Middle frontal gyrus (tissue), 1 donor: ENCODE measurements around the gene ZNF552.
"Not testable (repeated sequence)": the region's sequence is repeated elsewhere in the genome, so short reads cannot be mapped to it uniquely, and the experiment has no call there.

ENCODE experiments used
- DNase-seq: peaks from one replicate; pipeline ENCODE4 v3.0.0-alpha.2; 2015; ENCODE audit warnings: low spot score; ENCODE audit errors: extremely low spot score

Gene ZNF552

DNA sequence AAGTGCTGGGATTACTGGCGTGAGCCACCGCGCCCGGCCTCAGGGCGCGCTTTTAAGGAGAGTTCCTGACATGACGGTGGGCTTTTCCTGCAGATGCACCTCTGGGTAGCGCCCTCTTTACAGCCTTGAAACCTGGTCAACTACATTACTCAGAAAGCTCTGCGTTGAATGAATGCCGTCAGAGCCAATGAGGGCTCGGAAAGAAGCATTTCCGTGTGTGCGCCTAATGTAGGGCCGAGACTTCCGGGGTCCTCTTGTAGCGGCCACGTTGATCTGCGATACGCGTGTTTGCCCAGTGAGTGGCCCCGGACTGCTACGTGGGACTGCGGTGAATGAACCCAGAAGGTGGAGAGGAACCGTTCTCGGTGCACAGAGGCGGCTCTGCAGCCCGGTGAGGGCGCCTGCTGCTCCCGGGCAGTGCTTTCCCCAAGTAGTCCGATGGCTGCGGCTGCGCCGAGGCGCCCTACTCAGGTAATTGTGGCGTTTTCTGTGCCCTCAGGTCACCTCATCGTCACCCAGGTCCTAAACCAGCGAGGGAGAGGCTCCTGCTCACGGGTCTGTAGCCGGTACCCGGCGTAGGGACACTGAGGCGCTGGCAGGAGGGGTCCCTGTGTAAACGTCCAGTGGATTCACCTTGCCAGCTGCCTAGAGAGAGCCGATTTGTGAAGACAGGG, 4.9 kb upstream of the ZNF552 start:
- peak; percentile 87 for DNase-seq

DNA sequence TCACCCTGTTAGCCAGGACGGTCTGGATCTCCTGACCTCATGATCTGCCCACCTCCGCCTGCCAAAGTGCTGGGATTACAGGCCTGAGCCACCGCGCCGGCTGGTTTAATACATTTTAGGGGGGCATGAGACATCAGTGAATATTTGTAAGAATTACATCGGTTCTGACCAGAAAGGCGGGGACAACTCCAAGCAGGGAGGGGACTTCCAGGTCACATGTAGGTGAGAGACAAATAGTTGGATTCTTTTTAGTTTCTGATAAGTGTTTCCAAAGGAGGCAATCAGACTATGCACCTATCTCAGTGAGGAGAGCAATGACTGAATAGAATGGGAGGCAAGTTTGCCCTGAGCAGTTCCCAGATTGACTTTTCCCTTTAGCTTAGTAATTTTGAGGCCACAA, 3.7 kb upstream of the ZNF552 start:
- no peak for DNase-seq

DNA sequence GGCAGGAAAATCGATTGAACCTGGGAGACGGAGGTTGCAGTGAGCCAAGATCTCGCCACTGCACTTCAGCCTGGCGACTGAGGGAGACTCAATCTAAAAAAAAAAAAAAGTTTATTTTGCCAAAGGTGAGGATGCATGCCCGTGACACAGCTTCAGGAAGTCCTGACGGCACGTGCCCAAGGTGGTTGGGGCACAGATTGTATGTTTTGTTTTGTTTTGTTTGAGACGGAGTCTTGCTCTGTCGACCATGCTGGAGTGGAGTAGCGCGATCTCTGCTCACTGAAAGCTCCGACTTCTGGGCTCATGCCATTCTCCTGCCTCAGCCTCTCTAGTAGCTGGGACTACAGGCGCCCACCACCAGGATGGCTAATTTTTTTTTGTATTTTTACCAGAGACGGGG, 3.3 kb upstream of the ZNF552 start:
- DNase-seq = no peak

DNA sequence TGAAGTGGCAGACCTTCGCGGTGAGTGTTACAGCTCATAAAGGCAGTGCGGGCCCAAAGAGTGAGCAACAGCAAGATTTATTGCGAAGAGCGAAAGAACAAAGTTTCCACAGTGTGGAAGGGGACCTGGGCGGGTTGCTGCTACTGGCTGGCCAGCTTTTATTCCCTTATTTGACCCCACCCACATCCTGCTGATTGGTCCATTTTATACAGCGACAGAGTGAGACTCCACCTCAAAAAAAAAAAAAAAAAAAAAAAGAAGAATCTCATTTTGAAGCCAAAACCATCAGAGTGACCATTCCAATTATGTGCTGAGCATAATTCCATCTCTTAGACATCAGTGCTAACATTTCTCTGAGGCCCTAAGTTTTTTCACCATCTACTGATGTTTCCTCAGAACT, 1.9 kb upstream of the ZNF552 start:
- no peak for DNase-seq

DNA sequence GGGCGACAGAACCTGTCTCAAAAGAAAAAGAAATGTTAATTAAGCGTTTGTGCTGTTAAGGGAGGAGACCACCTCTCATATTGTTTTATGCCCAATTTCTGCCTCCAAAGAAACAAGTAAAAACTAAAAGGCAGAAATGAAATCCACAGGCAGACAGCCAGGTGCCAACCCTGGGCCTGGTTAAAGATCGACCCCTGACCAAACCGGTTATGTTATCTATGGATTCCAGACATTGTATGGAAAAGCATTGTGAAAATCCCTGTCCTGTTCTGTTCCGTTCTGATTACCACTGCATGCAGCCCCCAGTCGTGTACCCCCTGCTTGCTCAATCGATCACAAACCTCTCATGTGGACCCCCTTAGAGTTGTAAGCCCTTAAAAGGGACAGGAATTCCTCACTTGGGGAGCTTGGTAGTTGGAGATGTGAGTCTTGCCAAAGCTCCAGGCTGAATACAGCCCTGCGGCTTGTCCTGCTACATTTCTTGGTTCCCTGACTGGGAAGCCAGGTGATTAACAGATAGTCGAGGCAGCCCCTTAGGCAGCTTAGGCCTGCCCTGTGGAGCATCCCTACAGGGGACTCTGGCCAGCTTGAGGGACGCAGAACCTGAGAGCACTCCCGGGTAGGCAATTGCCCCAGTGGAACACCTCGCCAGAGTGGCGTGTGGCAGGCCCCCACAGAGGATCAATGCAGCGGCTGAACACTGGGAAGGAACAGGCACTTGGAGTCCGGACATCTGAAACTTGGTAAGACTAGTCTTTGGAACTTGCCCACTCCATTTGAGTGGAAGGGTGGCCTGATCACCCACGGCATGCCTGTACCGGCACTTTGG, 748 bp upstream of the ZNF552 start:
- no peak for DNase-seq

DNA sequence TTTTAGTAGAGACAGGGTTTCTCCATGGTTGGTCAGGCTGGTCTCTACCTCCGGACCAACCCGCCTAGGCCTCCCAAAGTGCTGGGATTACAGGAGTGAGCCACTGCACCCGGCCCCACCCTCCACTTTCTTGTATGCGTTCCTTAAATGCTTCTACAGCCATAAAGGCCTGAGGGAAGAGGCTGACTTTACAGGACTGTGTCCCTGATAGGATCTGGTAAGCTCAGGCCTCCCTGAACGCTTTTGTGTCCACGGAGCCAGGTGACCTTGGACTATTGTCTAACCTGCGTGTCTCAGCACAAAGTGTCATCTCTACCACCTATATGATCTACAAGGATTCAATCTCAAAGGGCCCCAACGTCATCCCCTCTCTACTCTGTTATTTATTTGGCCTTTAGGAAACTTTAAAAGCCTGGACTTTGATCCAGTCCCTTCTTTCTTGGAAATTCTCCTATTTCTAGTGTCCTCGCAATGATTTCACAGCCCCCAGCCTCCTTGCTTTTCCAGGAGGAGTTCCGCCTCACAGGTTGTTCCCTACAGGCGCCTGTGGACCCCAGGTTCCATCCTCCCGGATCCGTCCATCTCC, 701 bp downstream of the ZNF552 start:
- no peak for DNase-seq

DNA sequence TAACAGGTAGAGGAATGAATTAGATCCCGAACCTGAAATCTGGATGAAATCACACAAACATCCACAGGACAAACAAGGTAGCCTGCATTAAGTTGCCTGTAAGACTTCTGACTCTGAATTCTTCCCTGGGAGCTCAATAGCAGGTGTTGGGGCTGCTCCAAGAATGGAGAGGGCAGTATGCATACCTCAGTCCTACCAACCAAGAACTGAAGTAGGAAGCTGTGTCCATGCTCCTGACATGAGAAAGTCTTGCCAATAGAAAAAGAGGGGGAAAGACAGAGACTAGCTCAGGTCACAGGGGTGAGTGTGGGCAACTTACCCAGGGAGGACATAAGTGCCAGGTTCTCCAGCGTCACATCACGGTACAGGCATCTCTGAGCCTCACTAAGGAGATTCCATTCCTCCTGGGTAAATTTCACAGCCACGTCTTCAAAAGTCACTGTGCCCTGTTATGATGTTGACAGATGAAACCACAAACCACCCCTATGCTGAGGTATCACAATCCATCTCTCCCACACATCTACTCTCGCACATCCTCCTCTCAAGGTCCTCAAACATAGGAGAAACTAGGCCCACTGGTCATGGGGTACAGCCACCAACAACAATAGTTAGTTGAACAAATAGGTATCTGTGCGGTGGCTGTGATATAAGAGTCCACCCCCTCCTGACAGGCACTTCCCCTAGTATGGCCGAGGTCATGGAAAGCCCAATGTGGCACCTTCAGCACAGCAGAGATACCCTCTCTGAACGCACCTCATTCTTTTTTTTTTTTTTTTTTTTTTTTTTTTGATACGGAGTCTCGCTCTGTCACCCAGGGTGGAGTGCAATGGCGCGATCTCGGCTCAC, 1.5 kb downstream of the ZNF552 start:
- DNase-seq = not testable (repeated sequence)

DNA sequence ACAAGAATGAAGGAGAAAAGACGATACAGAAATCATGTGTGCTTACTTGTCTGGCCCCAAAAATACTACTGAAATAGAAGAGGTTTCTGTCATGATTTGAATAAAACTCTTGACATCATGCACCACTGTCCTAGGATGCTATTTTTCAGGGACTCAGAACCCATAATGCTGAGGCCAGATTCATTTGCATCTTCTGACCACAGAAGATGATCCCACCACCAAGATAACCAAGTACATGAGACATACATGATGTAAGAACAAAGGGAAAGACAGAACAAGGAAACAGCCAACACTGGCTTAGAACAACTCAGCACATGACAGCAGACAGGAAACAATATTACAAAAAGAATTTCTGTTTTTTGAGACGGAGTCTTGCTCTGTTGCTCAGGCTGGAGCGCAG, 2.5 kb downstream of the ZNF552 start:
- DNase-seq = no peak

DNA sequence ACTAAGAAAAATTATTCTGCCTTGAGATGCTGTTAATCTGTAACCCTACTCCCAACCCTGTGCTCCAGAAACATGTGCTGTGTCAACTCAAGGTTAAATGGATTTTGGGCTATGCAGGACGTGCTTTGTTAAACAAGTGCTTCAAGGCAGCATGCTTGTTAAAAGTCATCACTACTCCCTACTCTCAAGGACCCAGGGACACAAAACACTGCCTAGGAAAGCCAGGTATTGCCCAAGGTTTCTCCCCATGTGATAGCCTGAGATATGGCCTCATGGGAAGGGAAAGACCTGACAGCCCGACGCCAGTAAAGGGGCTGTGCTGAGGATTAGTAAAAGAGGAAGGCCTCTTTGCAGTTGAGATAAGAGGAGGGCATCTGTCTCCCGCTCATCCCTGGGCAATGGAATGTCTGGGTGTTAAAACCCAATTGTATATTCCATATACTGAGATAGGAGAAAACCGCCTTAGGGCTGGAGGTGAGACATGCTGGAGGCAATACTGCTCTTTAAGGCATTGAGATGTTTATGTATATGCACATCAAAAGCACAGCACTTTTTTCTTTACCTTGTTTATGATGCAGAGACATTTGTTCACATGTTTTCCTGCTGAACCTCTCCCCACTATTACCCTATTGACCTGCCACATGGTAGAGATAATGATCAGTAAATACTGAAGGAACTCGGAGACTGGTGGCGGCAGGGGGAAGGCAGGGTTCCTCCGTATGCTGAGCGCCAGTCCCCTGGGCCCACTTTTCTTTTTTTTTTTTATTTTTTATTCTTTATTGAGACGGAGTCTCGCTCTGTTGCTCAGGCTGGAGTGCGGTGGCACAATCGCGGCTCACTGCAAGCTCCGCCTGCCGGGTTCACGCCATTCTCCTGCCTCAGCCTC, 4.1 kb downstream of the ZNF552 start:
- not testable (repeated sequence) for DNase-seq

DNA sequence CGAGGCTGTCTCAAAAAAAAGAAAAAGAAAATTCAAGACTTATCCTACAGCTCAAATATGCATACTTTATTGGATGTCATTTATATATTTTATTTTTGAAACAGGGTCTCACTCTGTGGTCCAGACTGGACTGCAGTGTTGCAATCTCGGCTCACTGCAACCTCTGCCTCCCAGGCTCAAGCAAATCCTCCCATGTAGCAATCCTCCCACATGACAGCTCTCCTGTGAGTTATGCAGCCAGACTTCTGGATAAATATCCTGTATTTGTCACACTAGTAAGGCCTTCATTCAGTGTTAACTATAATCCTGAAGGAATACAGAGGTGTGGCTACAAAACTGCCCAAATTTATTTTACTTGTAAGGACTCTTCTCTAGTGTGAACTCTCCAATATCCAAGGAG, 7.2 kb downstream of the ZNF552 start:
- DNase-seq = no peak

DNA sequence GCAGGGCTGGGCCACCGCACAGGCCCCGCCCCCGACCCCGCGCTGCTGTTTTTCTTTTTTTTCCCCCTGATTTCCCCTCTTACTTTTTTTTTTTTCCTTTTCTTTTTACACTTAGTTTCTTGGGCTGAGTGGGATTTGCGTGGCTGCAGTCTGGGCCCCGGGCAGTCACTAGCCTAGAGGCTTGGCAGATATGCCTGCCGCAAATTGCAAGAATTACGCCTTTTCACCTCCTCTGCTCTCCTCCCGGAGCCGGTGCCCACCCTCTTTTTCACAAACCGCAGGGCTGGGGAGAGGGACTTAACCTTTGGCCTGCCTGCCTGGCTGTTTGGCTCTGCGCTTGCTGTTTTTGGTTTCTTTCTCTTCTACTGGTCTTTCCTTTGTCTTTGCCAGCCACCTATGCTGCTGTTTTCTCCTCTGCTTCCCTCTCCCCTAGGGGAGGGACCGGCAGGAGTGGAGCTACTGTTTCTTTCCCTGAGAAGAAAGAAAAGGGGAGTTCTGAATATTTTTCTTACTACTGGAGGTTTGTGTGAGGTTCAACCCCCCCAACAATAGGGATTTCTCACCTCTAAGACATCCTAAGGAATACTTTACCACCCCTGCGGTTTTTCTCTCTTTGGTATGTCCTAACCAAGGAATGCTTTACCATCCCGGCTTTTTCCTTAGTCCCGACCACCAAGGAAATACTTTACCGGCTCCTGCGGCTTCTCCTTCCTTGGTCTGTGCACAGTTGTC, 11.0 kb downstream of the ZNF552 start:
- DNase-seq = no peak

DNA sequence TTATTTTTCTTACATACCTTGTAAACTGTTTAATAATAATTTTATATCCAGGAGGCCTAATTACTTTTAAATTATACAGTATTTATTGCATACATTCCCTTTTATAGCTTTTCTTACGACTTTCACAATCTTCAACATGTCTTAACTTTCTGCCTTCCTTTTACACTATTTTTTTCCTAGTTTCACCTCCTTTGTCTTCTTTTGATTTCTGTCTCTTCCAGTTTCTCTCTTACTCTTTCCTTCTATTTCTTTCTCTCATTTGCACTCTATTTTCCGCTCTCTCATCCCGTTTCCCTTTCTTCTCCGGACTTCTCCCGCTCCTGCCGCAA, 11.5 kb downstream of the ZNF552 start:
- DNase-seq = no peak

DNA sequence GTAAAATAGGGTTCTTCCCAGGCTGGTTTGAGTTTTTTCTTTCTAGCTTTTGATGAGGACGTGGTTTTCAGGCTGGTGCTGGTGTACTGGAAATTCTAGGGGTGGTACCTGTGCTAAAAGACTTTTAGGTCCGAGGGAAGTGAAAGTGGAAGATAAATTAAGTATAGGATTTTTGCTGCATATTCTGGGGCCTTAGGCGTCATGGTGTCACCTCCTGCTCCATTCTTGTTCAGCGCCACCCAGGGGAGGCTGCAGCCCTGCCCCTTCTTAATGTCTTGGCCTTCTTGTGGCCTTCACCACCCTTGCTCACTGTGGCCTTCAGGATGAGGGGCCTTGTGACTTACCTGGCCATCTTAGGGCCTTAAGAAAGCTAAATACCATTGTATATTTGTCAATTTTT, 12.4 kb downstream of the ZNF552 start:
- no peak for DNase-seq

DNA sequence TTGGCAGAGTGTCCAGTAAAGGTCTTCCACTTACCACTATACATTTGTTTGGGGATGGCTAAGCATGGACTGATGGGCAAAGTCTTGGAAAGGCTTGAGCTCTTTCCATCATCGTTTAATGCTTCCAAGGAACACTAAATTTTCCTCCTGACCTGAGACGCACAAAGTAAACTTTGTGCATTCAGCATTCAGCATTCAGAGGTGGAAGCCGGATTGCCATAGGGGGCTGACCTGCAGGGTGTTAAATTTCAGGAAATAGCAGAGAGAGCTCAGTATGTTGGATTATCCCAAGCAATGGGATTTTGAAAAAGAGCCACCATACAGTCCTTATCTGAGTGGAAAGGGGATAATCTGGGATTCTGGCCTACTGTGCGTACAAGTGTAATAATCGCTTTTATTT, 14.0 kb downstream of the ZNF552 start:
- DNase-seq = no peak

DNA sequence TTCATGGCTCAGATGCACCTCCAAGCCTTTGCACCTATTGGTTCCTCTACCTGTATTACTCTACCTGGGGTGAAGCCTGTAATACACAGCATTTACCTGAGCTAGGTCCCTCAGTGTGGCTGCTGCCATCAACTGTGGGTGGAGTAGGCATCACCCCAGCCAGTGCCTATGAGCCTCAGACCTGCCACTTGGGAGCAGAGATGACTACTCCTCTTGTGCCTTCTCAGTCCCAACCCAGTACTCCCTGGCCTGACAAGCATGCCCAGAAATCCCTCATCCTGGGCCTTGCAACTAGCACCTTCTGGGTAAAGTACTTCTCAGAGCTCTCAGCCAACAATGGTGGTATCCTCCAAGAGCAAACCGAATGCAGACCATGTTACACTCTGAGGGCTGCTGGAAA, 18.1 kb downstream of the ZNF552 start:
- not testable (repeated sequence) for DNase-seq

DNA sequence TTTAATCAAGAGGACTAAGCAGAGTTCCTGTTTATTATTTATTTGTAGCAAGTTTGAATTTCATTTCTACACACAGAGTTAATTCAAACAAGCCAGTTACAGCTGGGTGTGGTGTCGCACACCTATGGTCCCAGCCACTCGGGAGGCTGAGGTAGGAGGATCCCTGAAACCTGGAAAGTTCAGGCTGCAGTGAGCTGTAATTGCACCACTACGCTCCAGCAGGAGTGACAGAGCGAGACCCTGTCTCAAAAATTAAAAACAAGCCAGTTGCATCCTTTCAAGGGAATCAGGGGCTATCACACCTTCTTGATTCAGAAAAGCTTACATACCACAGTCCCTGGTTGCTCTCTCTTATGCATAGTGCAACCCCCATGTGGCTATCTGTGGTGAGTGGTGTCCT, 25.4 kb downstream of the ZNF552 start:
- no peak for DNase-seq

DNA sequence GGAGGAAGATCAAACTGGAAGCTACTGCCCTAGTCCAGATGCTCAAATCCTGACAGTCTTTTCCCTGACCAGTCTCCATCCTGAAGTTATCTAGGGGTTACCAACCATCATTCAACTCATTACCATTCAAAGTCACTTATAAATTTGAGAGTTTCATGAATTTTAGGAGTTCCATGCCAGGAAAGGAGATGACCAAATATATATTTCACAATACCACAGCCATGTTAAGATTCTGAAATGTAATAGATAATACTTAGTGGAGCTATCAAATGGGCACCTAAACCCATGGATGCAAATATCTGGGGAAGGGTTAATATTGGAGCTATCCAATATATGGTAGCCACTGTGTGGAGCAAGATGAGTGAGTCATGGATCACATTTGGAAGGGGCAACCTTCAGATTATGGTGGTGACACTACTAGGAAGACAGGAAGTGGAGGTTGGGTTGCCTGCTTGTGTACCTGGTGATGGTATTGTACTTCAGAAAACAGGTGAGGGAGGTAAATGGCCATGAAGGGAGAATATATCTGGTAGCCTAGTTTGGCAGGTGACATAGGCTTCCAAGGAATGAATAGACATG, 26.5 kb downstream of the ZNF552 start:
- no peak for DNase-seq

DNA sequence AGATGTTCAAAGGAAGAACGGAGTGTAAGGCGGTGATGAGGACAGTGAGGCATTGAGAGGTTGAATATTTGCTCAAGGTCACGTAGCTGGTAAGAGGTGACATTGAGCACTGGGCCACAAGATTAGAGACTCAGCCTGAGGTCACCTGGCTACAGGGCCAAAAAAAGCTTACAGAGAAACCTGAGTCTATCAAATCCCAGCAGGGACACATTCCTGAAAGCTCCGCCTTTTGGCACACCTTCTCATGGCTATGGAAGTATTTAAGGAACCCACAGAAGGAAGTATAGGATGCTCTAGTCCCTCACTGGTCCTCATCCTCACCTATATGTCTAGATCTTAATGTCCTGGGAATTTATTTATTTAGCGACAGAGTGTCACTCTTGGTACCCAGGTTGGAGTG, 27.8 kb downstream of the ZNF552 start:
- DNase-seq = no peak

DNA sequence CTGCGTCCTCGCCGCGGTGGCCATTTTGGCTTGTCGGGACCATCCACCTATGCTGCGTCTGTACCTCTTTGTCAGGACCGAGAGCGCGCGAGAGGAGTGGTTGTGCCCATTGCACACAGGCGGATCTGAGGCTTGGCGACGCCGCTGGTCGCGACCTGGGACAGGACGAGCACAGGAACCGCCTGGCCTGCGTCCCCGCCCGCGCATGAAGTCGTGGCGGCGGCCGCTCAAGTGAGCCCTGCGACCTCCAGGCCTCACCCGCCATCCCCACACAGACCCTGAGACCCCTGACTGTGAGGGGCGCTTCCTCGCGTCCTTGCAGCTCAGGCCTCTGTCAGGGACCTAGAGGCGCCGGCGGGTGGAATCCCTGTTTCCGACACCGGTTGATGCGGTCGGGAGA, 28.4 kb downstream of the ZNF552 start:
- no peak for DNase-seq
